ENCODE measurements around the gene TTC31.

DNA sequence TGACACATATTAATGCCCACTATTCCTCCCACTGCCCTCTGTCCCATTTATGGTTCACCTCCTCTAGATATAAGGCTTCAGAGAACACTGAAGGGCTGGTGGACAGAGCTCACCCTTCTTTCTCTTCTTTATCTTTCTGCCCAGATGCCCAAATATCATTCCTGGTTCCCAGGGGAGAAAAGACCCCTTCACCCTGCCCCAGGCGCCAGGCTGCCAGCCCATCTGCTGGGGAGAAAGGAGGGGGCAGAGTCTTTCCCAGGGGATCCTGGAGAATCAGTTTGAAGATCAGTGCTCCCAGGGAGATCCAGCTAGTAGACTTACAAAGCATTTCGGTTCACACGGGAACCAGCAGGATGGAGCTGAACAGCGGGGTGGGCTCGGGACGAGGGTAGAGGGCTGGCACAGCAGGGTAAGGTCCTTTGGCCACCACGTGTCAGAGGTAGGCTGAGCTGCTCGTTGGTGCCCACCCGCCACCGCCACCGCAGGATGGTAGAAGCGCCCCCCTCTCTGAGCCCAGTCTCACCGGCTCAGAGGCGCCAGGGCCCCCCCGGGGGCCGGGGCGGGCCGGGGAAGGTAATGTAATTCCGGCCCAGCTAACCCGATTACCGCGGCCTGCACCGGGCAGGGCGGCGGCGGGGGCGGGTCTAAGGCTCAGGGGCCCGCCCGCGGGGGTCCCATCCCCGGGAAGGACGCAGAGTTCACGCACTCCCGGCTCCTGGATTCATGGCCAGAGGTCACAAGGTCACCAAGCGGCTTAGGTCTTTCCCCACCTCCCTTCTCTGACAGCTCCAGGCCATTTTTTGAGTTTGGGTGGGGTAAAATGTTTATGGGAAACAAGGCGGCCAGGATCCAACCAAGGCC, 30.1 kb downstream of the TTC31 start:
- TF ChIP-seq POLR2A (IDR thresholded peaks at IDR 0.05; ENCODE audit: low read length) (no peak), GATA1 (IDR thresholded peaks at IDR 0.05; ENCODE audit: low read depth, low read length) (no peak)
